H1 (cell line): ENCODE results near the gene RAB33A. TPM values are rescaled to one million over a fixed set of nuclear protein-coding genes. Genes with fewer than 3 reads are reported as not detected.

ENCODE experiments used
- CHD7 ChIP-seq: fragments of 300-600 bp; sonication (generic); IDR thresholded peaks from 2 replicates; pipeline ENCODE4 v1.7.1; 2012; ENCODE audit warnings: low read length, moderate library complexity, mild to moderate bottlenecking, inconsistent platforms; ENCODE audit not compliant: insufficient replicate concordance
- JUN ChIP-seq: IDR thresholded peaks from 2 replicates; pipeline ENCODE4 v1.6.1; 2011; ENCODE audit warnings: low read depth, mild to moderate bottlenecking, improper control_type of control experiment, low read length
- KDM4A ChIP-seq: IDR thresholded peaks from one replicate; pipeline ENCODE4 v1.7.1; 2012; ENCODE audit warnings: low read depth, mild to moderate bottlenecking, moderate library complexity, low read length, inconsistent platforms; ENCODE audit not compliant: severe bottlenecking
- RAD21 ChIP-seq, 2 experiments: IDR thresholded peaks in 1 of 2; conservative IDR thresholded peaks in 1 of 2; 2 replicates each; pipeline ENCODE4 v1.6.1; 2011; ENCODE audit warnings: low read depth in 2 of 2, low read length in 2 of 2, improper control_type of control experiment in 1 of 2, inconsistent platforms in 1 of 2, mild to moderate bottlenecking in 1 of 2, moderate library complexity in 1 of 2
- RFX5 ChIP-seq: IDR thresholded peaks from 2 replicates; pipeline ENCODE4 v1.6.1; 2011; ENCODE audit warnings: low read depth, low read length, improper control_type of control experiment, borderline replicate concordance
- RXRA ChIP-seq: IDR thresholded peaks from 2 replicates; pipeline ENCODE4 v1.6.1; 2011; ENCODE audit warnings: low read depth, mild to moderate bottlenecking, low read length, moderate library complexity; ENCODE audit not compliant: insufficient read depth
- SIN3A ChIP-seq, 2 experiments: IDR thresholded peaks in 1 of 2; conservative IDR thresholded peaks in 1 of 2; 2 replicates each; pipeline ENCODE4 v1.6.1; 2011 to 2012; ENCODE audit warnings: low read length in 2 of 2, improper control_type of control experiment in 1 of 2, low read depth in 1 of 2, mild to moderate bottlenecking in 1 of 2
- SP2 ChIP-seq: IDR thresholded peaks from 2 replicates; pipeline ENCODE4 v1.6.1; 2012; ENCODE audit warnings: mild to moderate bottlenecking, low read length, inconsistent platforms
- SP4 ChIP-seq: IDR thresholded peaks from 2 replicates; pipeline ENCODE4 v1.6.1; 2012; ENCODE audit warnings: low read length, inconsistent platforms
- TAF7 ChIP-seq: optimal IDR thresholded peaks from 2 replicates; pipeline ENCODE3; 2011; ENCODE audit warnings: low read depth, mild to moderate bottlenecking, inconsistent platforms, low read length, moderate library complexity, borderline replicate concordance
- TEAD4 ChIP-seq: IDR thresholded peaks from 2 replicates; pipeline ENCODE4 v1.6.1; 2012; ENCODE audit warnings: low read depth, low read length, inconsistent platforms, mixed read lengths
- ZNF274 ChIP-seq: IDR thresholded peaks from 2 replicates; pipeline ENCODE4 v1.7.0; 2012; ENCODE audit warnings: low read length, borderline replicate concordance; ENCODE audit errors: extremely low read depth
- polyA plus RNA-seq, 7 experiments: library from polyadenylated mRNA; depleted of rRNA in 3 of 7; stranded (reverse) in 5 of 7; unstranded in 2 of 7; fragments of >200 nt in 5 of 7; fragments of 200-250 nt in 2 of 7; gene quantifications; 1 replicate in 5 of 7; 2 replicates in 1 of 7; 4 replicates in 1 of 7; pipeline versions ENCODE4 v1.2.1 to v1.2.3, GENCODE V29; 2011 to 2013; ENCODE audit warnings: missing spikeins in 2 of 7, mixed read lengths in 2 of 7
- total RNA-seq: library from RNA; stranded (reverse); fragmentation: NEBNext Ultra II Directional; extraction: Animal tissue kit (Norgen Biotek cat#: 25700); gene quantifications from 2 replicates; pipeline ENCODE4 v1.2.1, GENCODE V29; 2021

Gene RAB33A
- total and polyA plus RNA-seq, 2 of the 8 experiments (the other 6 are each of a cell fraction or from before 2014, with no cell fraction given): 2.8 to 4.6 TPM

GRCh38 chrX:130130990-130131389 is 40.8 kb upstream of the RAB33A start (continued):
- TF ChIP-seq CHD7: no peak
- TF ChIP-seq RAD21 (IDR thresholded peaks at IDR 0.05 in 1 of 2, conservative IDR thresholded peaks at IDR 0.05 in 1 of 2; ENCODE audit: low read depth in 2 of 2, low read length in 2 of 2): no peak
- no peak for TF ChIP-seq TEAD4
- no peak for TF ChIP-seq ZNF274
- no peak for TF ChIP-seq TAF7
- TF ChIP-seq RFX5: no peak
- TF ChIP-seq SIN3A (conservative IDR thresholded peaks at IDR 0.05 in 1 of 2, IDR thresholded peaks at IDR 0.05 in 1 of 2; ENCODE audit: low read depth in 1 of 2, low read length in 2 of 2): no peak
- no peak for TF ChIP-seq KDM4A
- TF ChIP-seq SP2: no peak
- TF ChIP-seq SP4: no peak
- TF ChIP-seq RXRA: no peak
- TF ChIP-seq JUN: no peak
